ENCODE measurements around the gene SNX17. TPM values are rescaled to one million over a fixed set of nuclear protein-coding genes. Genes with fewer than 3 reads are reported as not detected.

The SNX17 gene
- total RNA-seq (2021) (109 and 110 TPM in 2 replicates), Bru-seq, nascent RNA (percentile 86 among the genes with signal in this experiment), BruChase-seq, experiment 1, labeled RNA remaining after a 2-hour chase (percentile 83 among the genes with signal in this experiment), BruChase-seq, experiment 2, labeled RNA remaining after a 6-hour chase (percentile 92 among the genes with signal in this experiment)
- long read RNA-seq, transcript SNX17-201 (15 exons, 2,044 nt): major isoform, 445 of 538 reads
- long read RNA-seq, transcript SNX17-210 (14 exons, 2,400 nt): minor isoform, 7 of 538 reads
- long read RNA-seq, transcript SNX17-202 (16 exons, 2,007 nt): minor isoform, 5 of 538 reads
- long read RNA-seq, partial matches to known transcripts: 16 of 538 reads
- long read RNA-seq, other reads (novel, unspliced or antisense): 61 of 538 reads

- POLR2A ChIA-PET (ENCODE audit: low non-redundant PET): interaction anchor here (0.9 kb wide), 1 partner anchor 13 kb away, joined by 3 read pairs; no protein-coding TSS in a partner anchor
- Histone ChIP-seq H3K4me1 (ENCODE audit: insufficient read depth, low read length, poor library complexity, severe bottlenecking) (peaks cover 17% of the 10 kb centered on the region), H3K27ac (ENCODE audit: low read depth, low read length, poor library complexity, severe bottlenecking) (peak within 1 kb of the TSS; percentile 94), H3K36me3 (ENCODE audit: insufficient read depth, low read length, poor library complexity, severe bottlenecking) (peaks cover 60% of the 10 kb centered on the region), H3K9me3 (ENCODE audit: low read depth, low read length, poor library complexity, severe bottlenecking) (no peaks in the 10 kb centered on the region), H3K4me3 (ENCODE audit: low read depth, low read length, poor library complexity, severe bottlenecking) (peak within 1 kb of the TSS; percentile 95), H3K27me3 (replicated peaks; ENCODE audit: insufficient read depth, low read depth, low read length, poor library complexity) (no peaks in the 10 kb centered on the region)
- TF ChIP-seq EZH2 (IDR thresholded peaks at IDR 0.05; ENCODE audit: borderline replicate concordance, low read depth, low read length, poor library complexity, severe bottlenecking): no peak
- TF ChIP-seq, protein P1, sequence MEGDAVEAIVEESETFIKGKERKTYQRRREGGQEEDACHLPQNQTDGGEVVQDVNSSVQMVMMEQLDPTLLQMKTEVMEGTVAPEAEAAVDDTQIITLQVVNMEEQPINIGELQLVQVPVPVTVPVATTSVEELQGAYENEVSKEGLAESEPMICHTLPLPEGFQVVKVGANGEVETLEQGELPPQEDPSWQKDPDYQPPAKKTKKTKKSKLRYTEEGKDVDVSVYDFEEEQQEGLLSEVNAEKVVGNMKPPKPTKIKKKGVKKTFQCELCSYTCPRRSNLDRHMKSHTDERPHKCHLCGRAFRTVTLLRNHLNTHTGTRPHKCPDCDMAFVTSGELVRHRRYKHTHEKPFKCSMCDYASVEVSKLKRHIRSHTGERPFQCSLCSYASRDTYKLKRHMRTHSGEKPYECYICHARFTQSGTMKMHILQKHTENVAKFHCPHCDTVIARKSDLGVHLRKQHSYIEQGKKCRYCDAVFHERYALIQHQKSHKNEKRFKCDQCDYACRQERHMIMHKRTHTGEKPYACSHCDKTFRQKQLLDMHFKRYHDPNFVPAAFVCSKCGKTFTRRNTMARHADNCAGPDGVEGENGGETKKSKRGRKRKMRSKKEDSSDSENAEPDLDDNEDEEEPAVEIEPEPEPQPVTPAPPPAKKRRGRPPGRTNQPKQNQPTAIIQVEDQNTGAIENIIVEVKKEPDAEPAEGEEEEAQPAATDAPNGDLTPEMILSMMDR (conservative IDR thresholded peaks at IDR 0.05; ENCODE audit: low read depth, low read length): peak; percentile 93
- DNase-seq (ENCODE audit: low spot score): peak; percentile 100
- intact Hi-C loops (cut with micrococcal nuclease; ENCODE audit: unreplicated experiment): loop anchor here (1.0 to 5.0 kb wide), 3 partner anchors 14 to 158 kb away; partner anchors contain the start of genes ATRAID, GTF3C2, SLC30A3 and SLC5A6
- no TSS peak for BruUV-seq (replicated peaks)
- CTCF ChIA-PET: interaction anchor here (0.5 kb wide), 1 partner anchor 9 kb away, joined by 3 read pairs; no protein-coding TSS in a partner anchor
Measured at GRCh38 chr2:27370026-27370815, at the start of gene SNX17, which contains the start of gene EIF2B4. TSS of gene SNX17 (plus strand) at chr2:27370616. CDS start at chr2:27370744, 128 bp downstream. TSS of gene EIF2B4 (minus strand) at chr2:27370338. CDS start at chr2:27370314, 24 bp downstream.

DNA sequence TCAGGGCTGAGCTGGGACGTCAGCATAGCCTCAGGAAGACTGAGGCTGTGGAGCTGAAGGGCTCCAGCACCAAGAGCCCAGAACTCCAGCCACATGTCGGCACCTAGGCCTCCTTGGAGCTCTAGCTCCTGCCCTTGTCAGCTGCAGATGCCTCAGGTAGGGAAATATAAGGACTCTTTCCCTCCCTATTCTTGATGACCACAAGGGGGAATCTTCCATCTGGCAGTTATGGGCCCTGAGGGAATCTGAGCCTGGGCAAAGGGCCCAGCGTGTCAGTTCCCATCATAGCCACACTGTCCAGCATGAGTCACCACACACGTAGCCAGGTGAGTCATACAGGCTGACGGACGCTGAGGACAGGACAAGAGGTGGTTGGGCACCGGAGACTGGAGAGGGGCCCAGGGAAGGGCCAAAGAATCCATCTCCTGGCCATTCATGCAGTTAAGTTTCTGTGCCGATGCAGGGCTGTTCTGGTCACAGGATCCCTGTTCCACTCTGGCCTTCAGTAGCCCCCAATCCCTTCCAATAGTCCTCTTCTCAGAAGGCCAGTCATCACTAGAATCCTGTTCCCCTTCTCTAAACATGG lies 49.4 kb upstream of the SNX17 start:
- BruUV-seq (replicated peaks): no TSS peak
- DNase-seq (ENCODE audit: low spot score): peak; percentile 42
- H3K4me1 ChIP-seq (ENCODE audit: insufficient read depth, low read length, poor library complexity, severe bottlenecking): peaks cover 6% of the 10 kb centered on the region
- no peak overlapping the region for H3K4me3 ChIP-seq (ENCODE audit: low read depth, low read length, poor library complexity, severe bottlenecking)
- intact Hi-C loops (cut with micrococcal nuclease; ENCODE audit: unreplicated experiment): no loop called here
- no peaks in the 10 kb centered on the region for H3K27me3 ChIP-seq (replicated peaks; ENCODE audit: insufficient read depth, low read depth, low read length, poor library complexity)
- no peaks in the 10 kb centered on the region for H3K9me3 ChIP-seq (ENCODE audit: low read depth, low read length, poor library complexity, severe bottlenecking)
- TF ChIP-seq EZH2 (IDR thresholded peaks at IDR 0.05; ENCODE audit: borderline replicate concordance, low read depth, low read length, poor library complexity, severe bottlenecking): no peak
- TF ChIP-seq, protein P1 (conservative IDR thresholded peaks at IDR 0.05; ENCODE audit: low read depth, low read length): no peak
- peaks cover 3% of the 10 kb centered on the region for H3K36me3 ChIP-seq (ENCODE audit: insufficient read depth, low read length, poor library complexity, severe bottlenecking)
- CTCF ChIA-PET: interaction anchor here (0.5 kb wide), 1 partner anchor 240 kb away, joined by 6 read pairs; no protein-coding TSS in a partner anchor
- POLR2A ChIA-PET (ENCODE audit: low non-redundant PET): no interaction called here
- no peak overlapping the region for H3K27ac ChIP-seq (ENCODE audit: low read depth, low read length, poor library complexity, severe bottlenecking)

DNA sequence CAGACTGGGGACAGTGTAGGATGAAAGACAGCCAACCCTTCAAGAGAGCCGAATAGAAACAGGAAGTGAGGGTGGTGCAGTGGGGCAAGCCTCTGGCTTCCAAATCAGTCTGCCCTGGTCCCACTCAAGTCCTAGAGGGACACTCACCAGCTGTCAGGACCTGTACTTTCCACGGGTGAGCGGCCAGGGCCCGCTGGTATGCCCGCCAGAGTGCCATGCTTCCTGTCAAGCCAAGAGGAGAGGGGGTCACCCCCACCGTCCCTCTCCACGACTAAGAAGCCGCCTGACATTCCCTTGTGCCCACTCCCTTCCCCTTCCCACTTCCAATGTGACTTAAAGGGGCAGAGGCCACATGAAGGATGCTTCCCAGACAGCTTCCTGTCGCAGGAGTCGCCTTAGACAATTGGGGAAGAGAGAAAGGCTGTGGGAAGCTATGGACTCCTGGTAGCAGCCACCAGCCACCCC lies 48.1 kb upstream of the SNX17 start:
- CTCF ChIA-PET: interaction anchor here (0.6 kb wide), 1 partner anchor 197 kb away, joined by 6 read pairs; no protein-coding TSS in a partner anchor
- Histone ChIP-seq H3K27me3 (replicated peaks; ENCODE audit: insufficient read depth, low read depth, low read length, poor library complexity) (no peaks in the 10 kb centered on the region), H3K27ac (ENCODE audit: low read depth, low read length, poor library complexity, severe bottlenecking) (peak overlapping the region; percentile 96), H3K4me3 (ENCODE audit: low read depth, low read length, poor library complexity, severe bottlenecking) (peak overlapping the region; percentile 65), H3K36me3 (ENCODE audit: insufficient read depth, low read length, poor library complexity, severe bottlenecking) (peaks cover 15% of the 10 kb centered on the region), H3K9me3 (ENCODE audit: low read depth, low read length, poor library complexity, severe bottlenecking) (no peaks in the 10 kb centered on the region), H3K4me1 (ENCODE audit: insufficient read depth, low read length, poor library complexity, severe bottlenecking) (peaks cover 6% of the 10 kb centered on the region)
- intact Hi-C loops (cut with micrococcal nuclease; ENCODE audit: unreplicated experiment): no loop called here
- BruUV-seq (replicated peaks): TSS peak; percentile 70
- no peak for TF ChIP-seq EZH2 (IDR thresholded peaks at IDR 0.05; ENCODE audit: borderline replicate concordance, low read depth, low read length, poor library complexity, severe bottlenecking)
- TF ChIP-seq, protein P1 (conservative IDR thresholded peaks at IDR 0.05; ENCODE audit: low read depth, low read length): no peak
- no peak for DNase-seq (ENCODE audit: low spot score)
- POLR2A ChIA-PET (ENCODE audit: low non-redundant PET): no interaction called here

Data from A673 (cell line).